ENCODE results near the gene PITX1. TPM values are rescaled to one million over a fixed set of nuclear protein-coding genes. Genes with fewer than 3 reads are reported as not detected.

PITX1 gene
- total RNA-seq, 1 donor from 2014 or later = 93.7 TPM

GRCh38 chr5:135041726-135042125 lies 7.7 kb upstream of the PITX1 start:
- no peak for DNase-seq

- no peak for DNase-seq
Observed at GRCh38 chr5:135041145-135041587, 7.1 kb upstream of the PITX1 start.

- DNase-seq = no peak
Observed at GRCh38 chr5:135040333-135041144, 6.5 kb upstream of the PITX1 start.

GRCh38 chr5:135040034-135040332 lies 6.0 kb upstream of the PITX1 start:
- DNase-seq = no peak

- no peak for DNase-seq
Observed at GRCh38 chr5:135039271-135040033, 5.4 kb upstream of the PITX1 start.

- DNase-seq = no peak
Observed at GRCh38 chr5:135038813-135039270, 4.8 kb upstream of the PITX1 start.

- DNase-seq = no peak
Observed at GRCh38 chr5:135038205-135038812, 4.3 kb upstream of the PITX1 start.

GRCh38 chr5:135037519-135038204 lies 3.6 kb upstream of the PITX1 start:
- DNase-seq = no peak

GRCh38 chr5:135036405-135036804 lies 2.4 kb upstream of the PITX1 start:
- no peak for DNase-seq

GRCh38 chr5:135035678-135036030 lies 1.6 kb upstream of the PITX1 start:
- no peak for DNase-seq

- no peak for DNase-seq
Observed at GRCh38 chr5:135034963-135035677, 1.1 kb upstream of the PITX1 start.

GRCh38 chr5:135034236-135034962 lies 371 bp upstream of the PITX1 start:
- DNase-seq = peak; percentile 90

- peak; percentile 53 for DNase-seq
Observed at GRCh38 chr5:135032999-135033861, 798 bp downstream of the PITX1 start.

GRCh38 chr5:135032695-135032998 lies 1.4 kb downstream of the PITX1 start:
- no peak for DNase-seq

- no peak for DNase-seq
Observed at GRCh38 chr5:135031813-135032694, 2.0 kb downstream of the PITX1 start.

- no peak for DNase-seq
Observed at GRCh38 chr5:135030956-135031812, 2.8 kb downstream of the PITX1 start.

- no peak for DNase-seq
Observed at GRCh38 chr5:135030123-135030955, 3.7 kb downstream of the PITX1 start.

All from tongue (tissue), 2 donors.